ENCODE results near the gene TMEM233.
"Not testable (repeated sequence)": the region's sequence is repeated elsewhere in the genome, so short reads cannot be mapped to it uniquely, and the experiment has no call there.

The TMEM233 gene

DNA sequence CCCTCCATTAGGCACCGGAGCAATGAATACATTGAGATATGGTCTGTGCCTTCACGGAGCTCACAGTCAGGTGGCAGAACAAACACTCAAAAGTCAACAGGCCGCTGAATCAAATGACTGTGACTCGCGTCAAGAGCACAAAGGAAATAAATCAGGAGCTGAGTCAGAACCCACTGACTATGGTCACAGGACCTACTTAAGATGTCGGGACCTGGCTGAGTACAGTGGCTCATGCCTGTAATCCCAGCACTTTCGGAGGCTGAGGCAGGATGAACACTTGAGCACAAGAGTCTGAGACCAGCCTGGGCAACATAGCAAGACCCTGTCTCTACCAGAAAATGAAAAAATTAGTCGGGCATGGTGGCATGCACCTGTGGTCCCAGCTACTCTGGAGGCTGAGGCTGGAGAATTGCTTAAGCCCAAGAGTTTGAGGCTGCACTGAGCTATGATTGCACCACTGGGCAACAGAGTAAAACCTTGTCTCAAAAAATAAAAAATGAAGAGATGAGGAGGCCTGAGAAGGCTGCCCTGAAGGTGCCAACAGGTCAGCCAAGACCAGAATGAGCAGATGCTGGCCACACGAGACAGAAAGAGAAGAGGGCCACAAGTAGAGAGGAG lies 19.9 kb downstream of the TMEM233 start:
- peak; percentile 96 for DNase-seq

DNA sequence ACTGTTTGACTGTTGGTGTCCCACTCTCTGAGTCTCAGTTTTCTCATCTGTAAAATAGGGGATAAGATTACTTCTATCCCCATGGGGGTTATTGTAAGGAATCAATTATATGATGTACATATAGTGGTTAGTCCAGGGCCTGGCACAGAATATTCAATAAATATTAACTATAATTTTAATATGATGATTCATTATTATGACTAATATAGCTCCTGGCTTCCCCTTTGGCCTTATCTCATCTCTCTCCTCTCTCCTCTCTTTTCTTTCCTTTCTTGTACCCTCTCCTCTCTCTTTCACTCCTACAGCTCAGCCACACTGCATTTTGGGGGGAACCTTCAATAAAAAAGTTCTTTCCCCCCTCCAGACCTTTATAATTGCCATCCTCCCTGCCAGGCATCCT lies 21.1 kb downstream of the TMEM233 start:
- no peak for DNase-seq

DNA sequence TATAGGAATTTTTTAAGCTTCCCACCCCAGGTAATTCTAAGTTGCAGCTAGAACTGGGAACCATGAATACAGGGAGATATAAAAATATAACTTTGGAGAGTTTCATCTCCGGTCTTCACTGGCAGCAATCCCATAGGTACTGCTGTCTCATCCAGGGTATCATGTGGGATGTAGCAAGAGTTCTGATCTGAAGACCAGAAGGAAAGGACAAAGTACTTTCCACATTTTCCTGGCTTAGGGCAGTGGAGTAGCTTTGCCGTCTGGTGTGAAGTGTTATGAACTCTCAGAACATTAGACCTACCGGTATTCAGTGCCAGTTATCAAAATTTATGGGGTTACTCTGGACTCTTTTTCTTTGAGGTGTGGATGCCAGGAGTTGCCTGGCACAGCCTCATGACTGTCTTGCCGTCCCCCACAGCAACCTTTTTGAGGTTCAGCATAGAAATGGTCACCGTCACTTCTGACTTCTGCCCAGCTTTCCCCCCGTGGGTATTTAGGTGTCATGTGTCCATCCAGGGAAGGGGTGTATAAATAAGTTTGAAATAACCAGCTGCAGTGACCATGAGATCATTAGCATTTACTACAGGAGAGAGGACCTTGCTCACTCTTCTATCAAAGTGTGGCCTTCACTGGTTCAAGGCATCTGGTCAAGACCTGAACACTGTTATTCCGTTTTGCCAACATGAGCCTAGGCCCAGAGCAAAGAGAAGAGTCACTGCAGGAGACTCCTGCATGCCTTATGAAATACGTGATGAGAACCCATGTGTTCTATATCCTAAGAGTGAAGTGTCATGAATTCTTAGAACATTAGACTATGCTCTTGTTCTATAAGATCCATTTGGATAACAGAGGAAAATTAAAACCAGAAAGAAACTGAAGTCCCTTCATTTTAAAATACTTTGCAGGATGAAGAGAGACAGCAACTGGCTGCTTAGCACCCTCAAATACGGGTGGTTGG lies 22.2 kb downstream of the TMEM233 start:
- DNase-seq, result no peak

DNA sequence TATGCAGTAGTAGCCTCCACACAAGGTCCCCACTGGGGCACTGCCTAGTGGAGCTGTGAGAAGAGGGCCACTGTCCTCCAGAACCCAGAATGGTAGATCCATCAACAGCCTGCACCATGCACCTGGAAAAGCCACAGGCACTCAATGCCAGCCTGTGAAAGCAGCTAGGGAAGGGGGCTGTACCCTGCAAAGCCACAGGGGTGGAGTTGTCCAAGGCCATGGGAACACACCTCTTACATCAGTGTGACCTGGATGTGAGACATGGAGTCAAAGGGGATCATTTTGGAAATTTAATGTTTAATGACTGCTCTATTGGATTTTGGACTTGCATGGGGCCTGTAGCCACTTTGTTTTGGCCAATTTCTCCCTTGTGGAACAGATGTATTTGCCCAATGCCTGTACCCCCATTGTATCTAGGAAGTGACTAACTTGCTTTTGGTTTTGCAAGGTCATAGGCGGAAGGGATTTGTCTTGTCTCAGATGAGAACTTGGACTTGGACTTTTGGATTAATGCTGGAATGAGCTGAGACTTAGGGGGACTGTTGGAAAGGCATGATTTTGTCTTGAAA lies 24.8 kb downstream of the TMEM233 start:
- not testable (repeated sequence) for DNase-seq

DNA sequence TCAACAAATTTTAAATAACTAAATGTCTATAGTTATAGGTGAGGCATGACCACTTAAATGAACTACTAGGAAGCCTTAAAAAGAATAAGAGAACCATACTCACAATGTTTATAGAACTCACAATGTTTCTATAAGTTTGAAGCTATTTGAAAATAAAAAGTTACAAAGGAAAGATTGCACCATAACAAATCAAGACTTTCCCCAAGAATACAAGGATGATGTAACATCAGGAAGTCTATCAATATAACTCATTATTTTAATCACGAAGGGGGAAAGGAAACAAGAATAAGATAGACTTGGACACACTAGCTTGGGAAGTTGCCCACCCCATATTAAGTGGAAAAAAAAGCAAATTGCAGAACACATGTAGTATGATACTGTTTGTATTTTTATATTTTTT lies 26.9 kb downstream of the TMEM233 start:
- no peak for DNase-seq

DNA sequence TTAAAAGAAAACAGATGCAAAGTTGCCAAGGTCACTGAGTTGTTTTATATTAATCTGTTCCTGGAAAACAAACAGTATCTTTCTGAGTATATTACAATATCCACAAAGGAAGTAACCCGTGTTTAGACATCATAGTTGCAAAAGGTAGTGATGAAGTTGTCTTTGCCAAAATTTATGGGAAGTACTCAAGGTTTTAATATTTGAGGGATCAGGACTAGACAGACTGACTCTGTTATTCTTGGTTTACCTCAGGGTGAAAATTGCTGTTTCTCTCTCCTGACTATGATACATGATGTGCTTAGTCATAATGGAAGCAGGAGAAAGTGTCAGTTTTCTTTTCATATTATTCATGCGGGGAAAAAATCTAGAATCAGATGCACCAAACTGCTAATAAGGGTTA lies 28.3 kb downstream of the TMEM233 start:
- no peak for DNase-seq

DNA sequence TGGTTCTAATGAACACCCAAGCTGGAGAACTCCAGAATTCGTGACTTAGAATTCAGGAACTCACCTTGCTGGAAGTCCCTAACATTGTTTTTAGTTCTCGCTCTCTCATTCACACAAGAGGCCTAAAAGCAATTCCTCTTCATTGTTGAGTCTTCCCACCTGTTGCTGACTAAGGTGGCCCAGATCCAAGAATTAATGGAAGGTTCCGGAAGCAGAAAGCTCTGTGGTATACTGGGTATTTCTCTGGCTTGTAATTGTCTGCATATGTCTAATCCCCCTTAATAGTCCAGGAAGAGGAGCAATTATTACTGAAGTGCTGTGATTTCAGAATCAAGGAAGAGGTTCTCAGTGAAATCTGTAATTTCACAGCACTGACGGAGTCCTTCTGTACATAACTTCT lies 31.4 kb downstream of the TMEM233 start:
- no peak for DNase-seq

DNA sequence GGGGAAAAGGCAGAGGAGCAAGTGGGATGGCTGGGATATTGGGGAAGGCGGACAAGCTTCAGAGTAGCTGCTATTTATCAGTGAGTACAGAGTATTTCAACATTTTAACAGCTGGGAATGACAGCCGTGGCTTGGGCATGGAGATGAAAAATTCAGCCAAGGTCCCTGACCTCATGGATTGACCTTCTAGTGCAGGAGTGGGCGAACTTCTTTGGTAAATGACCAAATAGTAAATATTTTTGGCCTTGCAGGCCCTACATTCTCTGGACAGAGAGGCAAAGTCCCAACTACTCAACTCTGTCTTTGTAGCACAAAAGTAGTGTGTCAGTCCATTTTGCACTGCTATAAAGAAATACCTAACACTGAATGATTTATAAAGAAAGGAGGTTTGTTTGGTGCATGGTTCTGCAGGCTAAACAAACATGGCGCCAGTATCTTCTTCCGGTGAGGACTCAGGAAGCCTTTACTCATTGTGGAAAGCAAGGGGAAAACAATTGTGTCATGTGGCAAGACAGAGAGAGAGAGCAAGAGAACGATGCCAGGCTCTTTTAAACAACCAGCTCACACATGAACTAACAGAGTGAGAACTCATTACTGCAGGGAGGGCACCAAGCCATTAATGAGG lies 33.6 kb downstream of the TMEM233 start:
- DNase-seq, result no peak

DNA sequence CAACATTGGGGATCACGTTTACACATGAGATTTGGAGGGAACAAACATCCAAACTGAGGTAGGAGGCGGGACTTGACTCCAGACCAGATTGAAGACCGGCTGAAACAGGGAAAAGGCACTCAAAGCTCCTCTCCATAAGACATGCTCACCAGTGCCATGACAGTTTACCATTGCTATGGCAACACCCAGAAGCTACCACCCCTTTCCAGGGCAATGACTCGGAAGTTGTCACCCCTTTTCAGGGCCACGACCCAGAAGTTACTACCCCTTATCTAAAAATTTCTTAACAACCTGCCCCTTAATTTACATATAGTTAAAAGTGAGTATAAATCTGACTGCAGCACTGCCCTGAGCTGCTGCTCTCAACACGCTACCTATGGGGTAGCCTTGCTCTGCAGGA lies 34.1 kb downstream of the TMEM233 start:
- DNase-seq, result no peak

DNA sequence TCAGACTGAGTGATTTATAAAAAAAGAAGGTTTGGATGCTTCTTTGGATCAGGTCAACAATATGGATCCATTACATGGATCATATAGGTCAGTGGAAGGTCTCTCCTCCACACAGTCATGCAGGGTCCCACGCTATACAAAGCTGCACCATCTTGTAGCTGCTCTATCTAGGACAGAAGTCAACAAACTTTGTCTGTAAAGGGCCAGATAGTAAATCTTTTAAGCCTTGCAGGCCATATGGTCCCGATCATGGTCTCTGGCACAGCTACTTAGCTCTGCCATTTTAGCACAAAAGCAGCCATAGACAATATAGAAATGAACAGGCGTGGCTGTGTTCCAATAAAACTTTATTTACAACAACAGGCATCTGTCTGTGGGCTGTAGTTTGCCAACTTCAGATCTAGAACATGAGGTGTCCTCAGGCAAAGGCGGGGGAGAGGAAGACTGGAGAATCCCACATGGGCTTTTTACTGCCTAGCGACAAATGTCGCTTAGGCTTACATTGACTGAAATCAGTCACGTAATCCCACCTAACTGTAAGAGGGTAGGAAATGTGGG lies 36.7 kb downstream of the TMEM233 start:
- no peak for DNase-seq

DNA sequence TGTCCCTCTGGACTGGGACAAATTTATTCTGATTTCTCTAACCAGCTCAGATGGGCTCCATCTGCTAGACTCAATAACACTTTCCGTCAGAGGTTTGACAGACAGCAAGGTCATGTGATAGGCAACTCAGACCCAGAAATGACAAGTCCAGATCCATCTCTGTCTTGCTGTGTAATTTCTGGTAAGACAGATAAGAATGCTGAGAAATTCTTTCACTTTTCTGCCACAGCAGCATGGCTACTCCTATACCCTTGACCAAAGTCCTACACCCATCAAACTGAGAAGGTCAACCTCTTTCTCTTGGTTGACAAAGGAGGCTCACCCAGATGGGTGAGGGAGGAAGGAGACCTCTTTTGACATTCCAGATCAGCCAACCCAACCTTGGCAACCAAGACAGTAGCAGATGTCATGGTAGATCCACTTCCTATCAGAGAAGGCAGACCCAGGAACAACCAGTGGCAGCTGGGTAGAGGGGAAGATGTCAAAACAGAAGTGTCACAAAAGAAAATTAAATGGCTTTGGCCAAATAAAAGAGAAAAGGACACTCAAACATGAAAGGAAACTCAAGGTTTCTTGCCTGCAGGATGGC lies 37.5 kb downstream of the TMEM233 start:
- DNase-seq, result no peak

DNA sequence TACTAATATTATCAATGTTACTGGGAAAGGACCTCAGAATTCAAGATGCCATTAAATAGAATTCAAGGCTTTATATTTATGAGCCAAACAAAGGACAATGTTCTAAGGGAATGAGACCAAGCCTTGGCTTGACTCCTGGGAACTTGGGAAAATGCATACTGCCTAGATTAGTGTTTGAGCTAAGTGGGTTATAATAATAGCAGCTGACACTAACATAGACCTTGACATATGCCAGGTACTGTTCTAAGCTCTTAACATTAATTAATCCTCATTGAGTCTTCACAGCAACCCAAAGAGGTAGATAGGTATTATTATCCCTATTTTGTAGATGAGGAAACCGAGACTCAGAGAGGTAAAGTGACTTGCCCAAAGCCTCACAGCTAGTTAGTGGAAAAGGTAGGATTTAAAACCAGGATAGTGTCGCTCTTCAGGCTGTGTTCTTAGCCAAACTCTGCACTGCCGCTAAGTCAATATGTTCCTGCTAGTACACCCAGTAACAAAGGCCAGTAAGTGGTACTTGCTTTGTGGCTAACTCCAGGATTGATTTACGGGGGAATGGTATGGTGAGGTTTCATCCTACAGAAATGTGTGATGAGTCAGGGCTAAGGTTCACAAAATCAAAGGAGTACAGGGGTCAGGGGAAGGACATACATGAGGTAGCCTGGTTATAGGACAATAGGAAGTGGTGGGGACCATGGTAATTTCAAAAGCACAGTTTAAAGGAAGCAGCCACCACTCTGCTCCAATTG lies 38.5 kb downstream of the TMEM233 start:
- no peak for DNase-seq

DNA sequence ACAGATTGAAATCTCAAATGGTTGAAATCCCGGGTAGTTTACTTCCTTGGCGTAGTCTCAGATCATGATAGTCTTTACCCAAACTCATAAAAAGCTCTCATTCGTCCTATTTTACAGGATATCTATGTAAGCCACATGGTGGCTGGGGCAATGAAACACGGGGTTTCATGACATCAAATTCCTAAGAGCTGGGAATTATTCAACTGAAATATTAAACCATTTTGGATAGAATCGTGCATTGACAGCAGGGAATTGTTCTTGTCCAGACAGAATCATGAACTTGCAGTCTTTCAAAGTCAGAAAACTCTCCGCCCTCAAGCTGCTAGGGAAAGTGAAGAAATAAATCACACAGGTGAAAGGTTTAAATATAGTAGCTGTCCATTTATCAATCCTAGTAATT lies 41.2 kb downstream of the TMEM233 start:
- no peak for DNase-seq

DNA sequence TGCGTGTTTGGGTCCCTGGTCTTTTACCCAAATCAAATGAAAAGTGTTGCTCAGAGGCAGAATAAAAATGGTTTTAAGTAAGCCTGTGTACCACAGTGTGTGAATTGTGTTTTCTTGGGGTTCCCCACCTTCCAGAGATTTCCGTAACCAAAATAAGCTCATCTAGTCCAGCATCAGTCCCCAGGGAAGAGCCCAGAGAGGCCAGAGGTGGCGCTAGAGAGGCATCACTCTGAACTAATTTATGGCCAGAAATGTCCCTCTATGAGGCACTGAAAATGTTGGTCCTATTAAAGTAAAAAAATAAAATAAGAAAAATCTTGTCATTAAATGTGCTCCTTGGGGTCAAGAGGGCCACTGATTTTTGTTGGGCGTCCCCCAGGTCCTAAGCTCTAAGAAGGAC lies 49.4 kb downstream of the TMEM233 start:
- no peak for DNase-seq

DNA sequence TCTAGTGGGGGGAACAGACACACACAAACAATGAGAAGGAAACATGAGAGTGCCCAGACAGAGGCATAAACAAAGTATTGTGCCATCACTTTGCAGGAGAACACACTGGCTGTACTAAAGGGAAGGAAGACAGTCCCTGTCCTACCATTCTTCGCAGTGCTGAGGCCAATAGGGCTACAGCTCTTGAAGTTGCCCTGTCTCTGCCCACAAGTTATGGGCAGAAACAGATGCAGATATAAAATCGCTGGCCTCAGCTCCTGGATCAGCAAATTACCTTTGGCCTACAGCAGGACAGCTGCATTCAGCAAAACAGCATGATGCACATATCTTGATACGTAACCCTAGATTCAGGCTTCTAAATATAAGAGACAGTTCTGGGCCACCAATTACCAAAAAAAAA lies 51.4 kb downstream of the TMEM233 start:
- no peak for DNase-seq

DNA sequence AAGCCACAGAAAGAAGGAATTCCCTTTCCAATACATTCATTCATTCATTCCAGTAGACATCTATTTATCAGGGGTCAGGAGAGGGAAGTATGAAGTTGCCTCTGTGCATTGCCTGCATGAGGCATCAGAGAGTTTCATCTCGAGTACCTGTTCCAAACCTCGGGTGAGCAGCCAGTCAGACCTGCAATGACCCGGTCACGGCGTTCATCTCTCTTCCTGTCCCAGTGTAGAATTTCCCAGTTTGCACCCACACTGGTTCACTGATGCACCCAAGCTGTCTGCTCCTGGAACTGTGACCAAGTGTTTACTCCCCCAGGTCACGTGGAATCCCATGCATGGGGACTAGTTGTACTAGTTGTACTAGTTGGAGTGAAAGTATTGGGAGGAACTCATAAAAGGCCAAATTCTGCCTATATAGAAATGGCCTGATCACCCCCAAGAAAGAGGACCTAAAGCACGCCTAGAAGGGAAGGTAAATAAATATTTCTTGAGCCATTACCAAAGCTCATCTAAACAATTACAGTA lies 52.0 kb downstream of the TMEM233 start:
- no peak for DNase-seq

DNA sequence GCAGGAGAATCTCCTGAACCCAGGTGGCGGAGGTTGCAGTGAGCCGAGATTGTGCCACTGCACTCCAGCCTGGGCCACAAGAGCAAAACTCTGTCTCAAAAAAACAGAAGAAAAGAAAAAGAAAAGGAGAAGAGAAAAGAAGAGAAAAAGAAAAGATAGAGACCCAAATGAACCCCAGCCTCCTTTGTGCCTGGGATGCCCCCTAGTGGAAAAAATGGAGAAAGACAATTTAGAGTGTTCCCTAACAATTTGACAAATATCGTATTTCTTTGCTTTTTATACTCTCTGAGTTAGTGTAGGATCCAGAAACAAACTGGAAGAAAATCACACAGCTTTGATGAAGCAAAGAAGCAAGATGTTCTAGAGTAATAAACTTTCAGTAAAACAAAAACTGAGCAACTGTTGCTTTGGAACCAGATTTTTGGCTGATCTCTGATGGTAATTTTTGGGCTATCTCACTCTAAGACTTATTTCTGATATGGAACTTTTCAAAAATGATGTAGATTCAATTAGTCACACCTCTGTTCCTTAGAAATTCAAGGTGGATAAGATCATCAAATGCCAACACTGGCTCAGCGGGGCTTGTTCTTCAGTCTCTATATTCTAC lies 55.7 kb downstream of the TMEM233 start:
- DNase-seq, result peak; percentile 63

DNA sequence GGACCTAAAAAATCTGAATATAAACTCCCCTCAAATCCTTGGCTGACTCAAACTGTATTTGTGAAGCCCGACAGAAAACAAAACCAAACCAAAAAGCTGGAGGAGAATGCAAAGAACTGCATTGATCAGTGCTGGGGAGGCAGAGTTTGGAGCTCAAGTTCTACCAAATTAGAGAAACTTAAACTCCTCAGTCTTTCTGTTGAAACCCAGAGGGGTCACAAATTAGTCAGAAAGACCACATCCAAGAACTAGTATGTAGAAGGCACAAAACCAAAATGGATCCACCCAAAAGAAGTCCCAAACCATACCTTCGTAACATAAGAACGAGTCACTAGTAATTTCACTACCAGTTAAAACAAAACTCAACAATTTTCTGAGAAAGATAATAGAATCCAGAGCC lies 59.1 kb downstream of the TMEM233 start:
- no peak for DNase-seq

DNA sequence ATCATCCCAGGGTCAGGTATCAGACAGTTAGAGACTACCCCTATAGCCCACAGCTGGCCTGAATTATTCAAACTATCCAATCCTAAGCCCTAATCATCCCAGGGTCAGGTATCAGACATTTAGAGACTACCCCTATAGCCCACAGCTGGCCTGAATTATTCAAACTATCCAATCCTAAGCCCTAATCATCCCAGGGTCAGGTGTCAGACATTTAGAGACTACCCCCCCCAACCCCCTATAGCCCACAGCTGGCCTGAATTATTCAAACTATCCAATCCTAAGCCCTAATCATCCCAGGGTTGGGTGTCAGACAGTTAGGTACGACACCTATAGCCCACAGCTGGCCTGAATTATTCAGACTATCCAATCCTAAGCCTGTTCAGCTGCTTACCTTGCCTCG lies 63.4 kb downstream of the TMEM233 start:
- DNase-seq, result not testable (repeated sequence)

DNA sequence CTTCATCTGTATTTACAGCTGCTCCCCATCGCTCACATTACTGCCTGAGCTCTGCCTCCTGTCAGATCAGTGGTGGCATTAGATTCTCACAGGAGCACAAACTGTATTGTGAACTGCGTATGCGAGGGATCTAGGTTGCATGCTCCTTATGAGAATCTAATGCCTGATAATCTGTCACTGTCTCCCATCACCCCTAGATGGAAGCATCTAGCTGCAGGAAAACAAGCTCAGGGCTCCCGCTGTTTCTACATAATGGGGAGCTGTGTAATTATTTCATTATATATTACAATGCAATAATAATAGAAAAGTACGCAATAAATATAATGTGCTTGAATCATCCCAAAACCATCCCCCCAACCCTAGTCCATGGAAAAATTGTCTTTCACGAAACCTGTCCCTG lies 64.6 kb downstream of the TMEM233 start:
- DNase-seq, result not testable (repeated sequence)

DNA sequence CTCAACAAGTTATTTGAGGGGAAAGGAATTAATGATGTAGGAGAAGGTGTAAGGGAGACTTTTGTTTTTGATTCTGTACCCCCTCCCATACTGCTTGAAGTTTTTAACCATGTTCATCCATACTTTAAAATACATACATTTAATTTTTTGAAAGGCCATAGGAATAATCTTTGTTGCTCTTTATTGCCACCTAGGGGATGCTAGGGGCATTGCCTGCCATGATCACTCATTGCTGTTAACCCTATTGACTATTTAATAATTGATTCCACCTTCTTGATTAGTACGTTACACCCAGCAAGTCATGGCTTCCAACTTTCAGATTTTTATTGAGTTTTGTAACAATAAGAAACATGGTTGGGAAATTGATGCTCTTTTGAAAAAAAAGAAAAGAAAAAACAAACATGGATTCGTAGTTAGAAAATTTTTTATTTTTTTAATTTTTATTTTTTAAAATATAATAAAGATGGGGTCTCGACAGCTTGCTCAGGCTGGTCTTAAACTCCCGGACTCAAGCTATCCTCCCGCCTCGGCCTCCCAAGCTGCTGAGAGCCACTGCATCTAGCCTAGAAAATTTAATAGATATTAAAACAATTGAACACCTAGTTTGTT lies 65.8 kb downstream of the TMEM233 start:
- peak; percentile 53 for DNase-seq
